Fibroblast of skin of right biceps (primary cell): ENCODE measurements around the gene LMX1B.

ENCODE experiments used
- DNase-seq: peaks from one replicate; pipeline ENCODE4 v3.0.0-alpha.2; 2013

LMX1B gene

DNA sequence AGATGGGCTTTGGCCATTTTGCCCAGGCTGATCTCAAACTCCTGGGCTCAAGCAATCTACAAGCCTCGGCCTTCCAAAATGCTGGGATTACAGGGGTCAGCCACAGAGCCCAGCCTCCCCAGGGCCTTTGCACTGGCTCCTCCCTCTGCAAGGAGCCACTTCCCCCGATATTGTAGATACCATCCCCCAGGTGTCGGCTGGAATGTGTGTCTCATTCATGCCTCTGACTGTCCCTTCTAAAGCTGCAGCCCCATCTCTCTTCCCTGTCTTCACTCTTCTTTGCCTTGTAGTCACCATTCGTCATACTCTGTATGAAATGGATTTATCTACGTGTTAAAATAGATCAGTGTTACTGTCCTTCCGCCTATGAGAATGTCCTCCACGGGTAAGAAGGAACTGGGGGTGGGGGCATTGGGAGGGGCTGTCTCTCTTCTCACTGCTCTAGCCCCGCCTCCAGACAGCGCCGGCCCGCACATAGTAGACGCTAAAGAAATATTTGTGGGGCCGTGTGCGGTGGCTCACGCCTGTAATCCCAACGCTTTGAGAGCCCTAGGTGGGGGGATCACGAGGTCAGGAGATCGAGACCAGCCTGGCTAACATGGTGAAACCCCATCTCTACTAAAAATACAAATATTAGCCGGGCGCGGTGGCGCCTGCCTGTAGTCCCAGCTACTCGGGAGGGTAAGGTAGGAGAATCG is 68.5 kb downstream of the LMX1B start:
- DNase-seq, result no peak

DNA sequence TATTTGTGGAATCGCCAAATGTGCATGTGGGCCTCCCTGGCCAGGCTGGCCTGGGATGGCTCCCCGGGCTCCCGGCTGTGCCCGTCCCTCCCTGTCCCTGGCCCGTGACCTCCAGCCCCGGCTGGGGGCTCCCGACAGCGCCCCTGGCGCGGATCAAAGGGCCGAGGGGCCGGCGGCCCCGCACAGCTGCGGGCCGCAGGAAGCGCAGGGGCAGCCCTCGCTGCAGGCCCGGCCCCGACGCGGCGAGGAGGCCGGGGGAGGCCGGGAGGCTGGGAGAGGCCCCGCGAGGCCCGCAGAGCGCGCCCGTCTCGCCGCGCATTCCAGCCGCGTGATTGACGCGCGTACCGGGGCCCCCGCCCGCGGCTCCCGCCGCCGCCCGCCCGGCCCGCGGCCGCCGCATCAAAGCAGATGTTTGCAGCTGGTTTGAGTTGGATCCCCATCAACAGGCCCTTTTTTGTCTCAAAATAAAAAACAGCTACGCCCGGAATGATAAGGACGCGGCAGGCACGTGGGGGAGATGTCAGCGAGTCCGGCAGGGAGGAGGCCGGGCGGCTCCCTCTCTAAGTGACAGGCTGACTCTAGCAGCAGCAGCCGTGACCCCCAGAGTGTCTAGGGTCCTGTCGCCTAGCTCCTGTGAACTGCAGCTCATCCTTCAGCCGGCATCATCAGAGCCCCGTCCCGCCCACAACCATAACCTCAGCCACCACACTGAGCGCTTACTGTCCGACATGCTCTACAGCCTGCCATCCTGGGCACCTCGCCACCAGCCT is 69.4 kb downstream of the LMX1B start:
- DNase-seq, result no peak

DNA sequence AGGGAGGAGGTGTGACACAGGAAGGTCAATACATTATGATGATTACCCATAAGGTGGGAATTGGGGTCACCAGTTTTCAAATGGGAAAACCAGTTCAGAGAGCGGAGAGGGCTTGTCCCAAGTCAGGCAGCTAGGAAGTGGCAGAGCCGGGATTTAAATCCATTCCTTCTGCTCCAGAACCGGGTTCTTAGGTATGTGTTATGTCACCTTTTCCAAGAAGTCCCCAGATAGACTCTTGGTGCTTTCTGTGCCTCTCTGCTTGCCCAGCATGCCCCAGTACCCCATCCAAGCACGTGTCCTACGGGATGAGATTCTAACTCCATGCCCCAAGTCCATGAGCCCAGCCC is 69.9 kb downstream of the LMX1B start:
- DNase-seq, result no peak

DNA sequence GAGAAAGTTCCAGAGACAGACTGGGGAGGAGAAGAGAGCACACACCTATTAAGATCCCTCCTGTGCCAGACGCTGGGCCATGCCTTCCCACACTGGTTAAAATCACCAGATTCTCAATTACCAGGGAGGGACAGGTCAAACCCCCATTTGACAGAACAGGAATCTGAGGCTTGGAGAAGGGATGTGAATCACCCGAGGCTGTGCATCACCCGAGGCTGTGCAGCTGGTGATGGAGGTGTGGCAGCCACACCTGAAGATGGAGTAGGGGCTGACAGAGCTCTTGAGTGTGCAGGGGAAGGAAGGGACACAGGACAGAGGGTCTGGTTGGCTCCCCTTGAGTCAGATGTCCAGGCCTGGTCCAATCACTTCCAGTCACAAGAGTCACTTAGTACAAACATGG is 70.6 kb downstream of the LMX1B start:
- no peak for DNase-seq

DNA sequence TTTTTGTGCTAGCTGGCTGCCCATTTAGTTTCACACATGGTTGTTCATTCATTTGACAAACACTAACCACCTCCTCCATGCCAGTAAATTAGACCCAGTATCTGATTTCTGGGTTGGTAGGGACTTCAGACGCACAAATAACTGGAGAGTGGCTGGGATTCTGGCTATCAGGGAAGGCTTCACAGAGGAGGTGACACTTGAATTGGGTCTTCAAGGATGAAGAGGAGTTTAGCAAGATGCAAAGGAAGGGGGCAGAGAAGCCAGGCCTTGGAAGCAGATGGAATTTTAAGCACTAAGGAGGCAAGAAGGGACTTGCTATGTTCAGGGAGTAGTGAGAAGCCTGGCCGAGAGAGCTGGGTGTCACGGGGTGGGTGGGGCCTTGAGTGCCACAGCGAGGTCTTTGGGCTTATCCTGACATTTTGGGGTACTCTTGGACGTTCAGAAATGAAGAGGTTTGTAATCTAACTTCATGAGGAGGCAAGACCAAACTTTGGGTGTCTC is 71.3 kb downstream of the LMX1B start:
- no peak for DNase-seq

DNA sequence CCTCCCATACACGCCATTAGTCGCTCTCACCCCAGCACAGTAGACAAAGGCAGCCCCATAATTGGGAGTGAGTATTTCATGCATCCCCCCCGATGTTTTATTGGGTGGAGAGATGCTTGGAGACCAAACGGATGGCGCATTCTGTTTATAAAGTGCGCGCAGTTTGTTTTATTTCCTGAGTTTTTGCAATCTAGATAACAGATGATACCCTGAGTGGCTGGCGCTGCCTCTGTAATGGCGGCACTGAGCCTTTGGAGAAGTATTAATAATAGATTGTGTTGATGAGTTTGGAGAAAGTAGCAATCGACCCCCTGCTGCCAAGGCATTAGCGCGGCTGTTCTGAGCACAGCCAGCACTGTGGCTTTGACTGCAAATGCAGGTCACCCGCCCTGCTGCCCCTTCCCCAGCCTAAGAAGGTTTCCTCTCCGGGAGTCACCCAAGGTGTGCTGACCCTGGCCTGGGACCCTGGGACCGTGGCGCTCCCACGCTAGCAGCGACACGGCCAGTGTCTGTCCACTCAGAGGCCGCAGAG is 74.3 kb downstream of the LMX1B start:
- no peak for DNase-seq

DNA sequence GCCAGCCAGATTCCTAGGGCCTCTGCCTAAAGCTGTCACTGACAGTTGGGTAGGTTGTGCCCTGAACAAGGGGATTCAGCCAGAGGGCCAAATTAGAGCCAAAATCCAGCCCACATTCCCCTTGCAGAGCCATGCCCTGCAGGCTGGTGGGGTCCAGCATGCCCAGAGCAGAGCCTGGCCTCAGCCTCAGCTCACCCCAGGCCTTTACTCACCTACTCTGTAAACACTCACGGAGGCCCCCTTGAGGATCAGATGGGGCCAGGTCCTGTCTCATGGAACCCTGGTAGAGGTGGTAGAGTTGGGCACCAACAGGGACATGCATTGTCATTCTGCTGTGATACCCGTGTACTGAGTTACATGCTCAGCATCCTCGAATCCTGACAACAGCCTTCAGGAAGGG is 74.9 kb downstream of the LMX1B start:
- no peak for DNase-seq

DNA sequence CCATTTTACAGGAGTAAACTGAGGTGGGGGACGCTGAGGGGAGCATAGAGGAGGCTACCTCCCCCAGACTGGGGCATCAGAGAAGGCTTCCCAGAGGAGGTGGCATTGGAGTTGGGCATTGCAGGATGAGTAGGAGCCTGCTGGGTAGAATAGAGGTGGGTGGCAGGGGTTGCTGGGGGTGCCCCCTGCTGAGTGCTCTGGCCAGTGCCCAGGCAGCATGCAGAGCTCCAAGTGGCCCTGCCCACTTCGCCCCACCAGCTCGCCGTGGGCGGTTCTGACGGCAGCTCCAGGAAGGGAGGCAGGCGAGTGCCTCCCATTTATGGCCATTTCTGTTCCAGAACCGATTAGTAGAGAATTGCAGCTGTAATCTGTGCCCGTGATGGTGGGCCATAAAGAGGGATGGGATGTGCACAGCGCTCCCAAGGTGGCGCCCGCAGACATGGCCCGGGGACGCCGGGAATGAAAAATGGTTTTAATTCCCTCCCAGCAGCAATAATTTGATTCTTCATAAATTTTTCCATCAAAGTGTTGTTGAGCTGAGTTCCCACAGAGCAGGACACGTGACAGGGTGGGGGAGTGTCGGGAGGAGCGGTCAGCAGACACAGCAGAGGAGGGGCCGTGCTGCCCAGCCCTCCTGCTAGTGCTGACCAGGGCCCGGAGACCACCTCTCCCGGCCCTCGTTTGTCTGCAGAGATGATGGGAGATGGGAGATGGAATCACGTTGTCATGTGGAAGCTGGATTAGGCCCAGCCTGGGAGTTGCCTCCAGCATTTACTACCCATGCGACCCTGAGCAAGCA is 75.5 kb downstream of the LMX1B start:
- DNase-seq, result no peak

DNA sequence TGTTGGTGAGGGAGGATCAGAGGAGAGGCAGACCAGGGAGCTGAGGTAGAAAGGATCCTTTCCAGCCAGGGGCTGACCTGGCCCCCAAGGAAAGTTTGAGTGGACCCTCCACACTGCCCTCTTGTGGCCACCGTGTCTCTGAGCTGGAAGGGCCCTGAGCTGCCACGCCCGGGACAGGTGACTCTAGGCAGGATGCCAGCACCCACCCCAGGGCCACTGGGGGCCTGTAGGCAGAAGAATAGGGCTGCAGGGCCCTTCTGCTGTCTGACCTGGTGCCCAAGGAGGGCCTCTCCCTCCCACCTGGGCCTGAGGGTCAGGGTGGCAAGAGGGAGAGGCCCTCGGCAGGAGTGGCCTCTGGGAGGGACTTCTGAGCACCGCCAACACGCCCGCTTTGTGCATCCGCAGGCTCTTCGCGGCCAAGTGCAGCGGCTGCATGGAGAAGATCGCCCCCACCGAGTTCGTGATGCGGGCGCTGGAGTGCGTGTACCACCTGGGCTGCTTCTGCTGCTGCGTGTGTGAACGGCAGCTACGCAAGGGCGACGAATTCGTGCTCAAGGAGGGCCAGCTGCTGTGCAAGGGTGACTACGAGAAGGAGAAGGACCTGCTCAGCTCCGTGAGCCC is 76.8 kb downstream of the LMX1B start:
- DNase-seq, result no peak

DNA sequence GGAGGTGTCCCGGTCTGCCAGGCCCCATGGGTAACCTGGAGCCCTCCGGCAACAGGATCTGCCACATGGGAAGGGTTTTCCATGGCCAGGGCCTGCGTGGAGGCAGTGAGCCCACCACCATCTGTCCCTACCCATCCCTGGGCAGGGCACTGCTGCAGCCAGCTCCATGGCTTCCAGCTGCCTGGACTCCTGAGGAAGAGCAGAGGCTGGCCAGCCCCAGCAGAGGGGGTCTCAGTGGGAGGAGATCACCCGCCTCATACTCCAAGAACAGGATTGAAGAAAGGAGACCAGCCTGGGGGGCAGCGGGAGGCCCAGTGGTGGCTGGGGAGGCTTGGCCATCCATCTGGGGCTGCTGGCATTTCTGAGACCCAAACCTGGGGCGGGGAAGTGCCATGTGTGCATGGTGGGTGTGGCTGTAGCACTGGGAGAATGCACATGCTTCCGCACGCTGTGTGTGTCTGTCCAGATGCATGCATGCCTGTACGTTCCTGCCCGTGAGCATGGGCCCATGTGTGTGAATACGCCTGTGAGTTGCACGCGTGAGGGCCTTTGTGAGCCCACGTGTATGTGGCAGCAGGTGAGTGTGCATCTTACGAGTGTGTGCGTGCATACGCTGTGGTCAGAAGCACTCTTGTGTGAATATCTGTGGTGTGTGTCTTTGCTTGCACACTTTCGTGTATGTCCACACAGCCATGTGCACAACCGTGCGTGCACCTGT is 78.5 kb downstream of the LMX1B start:
- DNase-seq, result no peak

DNA sequence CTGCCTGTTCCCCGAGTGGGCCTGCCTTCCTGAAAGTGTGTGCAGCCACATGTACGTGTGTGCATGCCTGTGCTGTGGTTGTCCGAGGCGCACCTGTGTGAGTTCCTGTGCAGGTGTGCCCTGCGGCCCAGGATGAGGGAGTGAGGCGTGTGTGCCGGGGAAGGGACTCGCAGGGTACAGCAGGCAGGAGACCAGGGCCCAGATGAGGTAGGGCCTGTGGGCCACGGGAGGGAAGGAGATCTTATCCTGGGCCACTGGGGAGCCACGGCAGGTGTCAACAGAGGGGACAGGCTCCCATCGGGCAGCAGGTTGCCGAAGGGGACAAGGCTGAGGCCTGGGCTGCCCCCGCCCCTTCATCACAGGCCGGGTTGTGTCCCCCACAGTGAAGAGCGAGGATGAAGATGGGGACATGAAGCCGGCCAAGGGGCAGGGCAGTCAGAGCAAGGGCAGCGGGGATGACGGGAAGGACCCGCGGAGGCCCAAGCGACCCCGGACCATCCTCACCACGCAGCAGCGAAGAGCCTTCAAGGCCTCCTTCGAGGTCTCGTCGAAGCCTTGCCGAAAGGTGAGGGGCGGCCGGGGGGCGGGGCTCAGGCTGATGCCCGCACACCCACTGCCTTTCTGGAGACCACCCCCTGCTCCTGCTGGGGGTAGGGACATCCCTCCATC is 79.2 kb downstream of the LMX1B start:
- DNase-seq, result no peak

DNA sequence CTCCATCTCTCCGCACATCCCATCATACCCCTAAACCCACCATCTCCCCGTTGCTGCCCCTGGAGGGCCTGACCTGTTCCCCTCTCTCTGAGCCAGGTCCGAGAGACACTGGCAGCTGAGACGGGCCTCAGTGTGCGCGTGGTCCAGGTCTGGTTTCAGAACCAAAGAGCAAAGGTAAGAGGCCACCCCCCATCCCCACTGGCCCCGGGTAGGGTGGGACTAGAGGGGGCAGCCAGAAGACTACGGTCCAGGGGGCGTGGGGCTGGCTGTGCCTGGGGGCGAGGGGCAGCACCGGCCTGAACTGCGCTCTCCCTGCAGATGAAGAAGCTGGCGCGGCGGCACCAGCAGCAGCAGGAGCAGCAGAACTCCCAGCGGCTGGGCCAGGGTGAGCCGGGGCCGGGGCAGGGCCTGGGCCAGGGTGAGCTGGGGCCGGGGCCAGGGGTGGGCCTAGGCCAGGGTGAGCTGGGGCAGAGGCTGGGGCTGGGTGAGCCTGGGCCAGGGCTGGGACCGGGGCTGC is 79.8 kb downstream of the LMX1B start:
- no peak for DNase-seq

DNA sequence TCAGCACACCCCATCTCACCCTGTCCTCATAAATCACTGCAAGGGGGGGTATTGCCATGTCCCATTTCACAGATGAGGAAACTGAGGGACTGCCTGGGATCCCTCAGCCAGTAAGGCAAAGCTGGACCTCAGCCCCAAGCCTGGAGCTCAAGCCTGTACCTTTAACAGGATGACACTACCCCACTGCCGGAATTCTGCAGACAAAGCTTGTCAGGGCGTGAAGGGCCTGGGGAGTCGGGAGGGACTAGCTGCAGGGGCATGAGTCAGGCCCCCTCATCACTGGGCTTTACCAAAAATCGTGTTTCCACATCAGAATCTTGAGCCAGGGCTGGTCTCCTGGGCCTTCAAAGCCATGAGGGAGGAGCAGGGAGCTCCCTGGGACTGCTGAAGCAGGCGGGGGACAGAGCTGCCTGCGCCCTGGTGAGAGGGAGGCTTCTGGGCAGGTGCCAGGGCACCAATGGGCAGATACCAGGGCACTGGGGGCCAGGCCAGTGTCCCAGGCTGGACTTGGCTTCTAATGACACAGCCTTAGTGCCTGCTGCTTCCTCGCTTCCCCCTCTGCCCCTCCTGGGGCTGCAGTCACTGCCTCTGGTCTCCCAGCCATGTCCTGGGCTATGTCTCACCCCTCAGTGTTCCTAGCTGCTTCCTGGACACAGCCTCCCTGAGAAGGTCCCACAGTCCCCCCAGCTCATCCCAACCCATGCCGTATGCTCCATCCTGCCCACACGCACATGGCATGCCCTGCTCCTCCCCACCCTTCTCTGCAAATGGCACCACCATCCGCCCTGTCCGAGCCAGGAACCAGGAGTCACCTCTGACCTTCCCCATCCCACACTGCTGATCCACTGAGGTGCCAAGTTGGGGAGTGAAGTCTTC is 80.7 kb downstream of the LMX1B start:
- no peak for DNase-seq

DNA sequence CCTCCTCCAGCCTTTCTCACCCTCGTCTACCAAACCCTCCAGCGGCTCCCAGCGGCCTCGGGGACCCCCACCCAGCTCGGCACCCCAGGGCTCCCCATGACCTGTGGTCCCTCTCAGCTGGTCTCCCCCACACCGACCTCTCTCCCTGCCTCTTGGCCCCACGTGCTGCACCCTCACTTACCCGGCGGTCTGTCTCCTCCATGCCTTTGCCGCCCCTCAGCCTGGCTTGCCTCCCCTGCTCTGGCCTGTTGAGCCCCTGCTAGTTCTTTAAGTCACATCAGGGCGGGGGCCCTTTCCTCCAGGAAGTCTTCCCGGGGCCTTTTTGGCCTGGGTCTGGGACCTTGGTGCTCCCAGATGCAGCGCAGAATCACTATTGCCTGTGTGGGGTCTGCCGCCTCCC is 81.5 kb downstream of the LMX1B start:
- no peak for DNase-seq

DNA sequence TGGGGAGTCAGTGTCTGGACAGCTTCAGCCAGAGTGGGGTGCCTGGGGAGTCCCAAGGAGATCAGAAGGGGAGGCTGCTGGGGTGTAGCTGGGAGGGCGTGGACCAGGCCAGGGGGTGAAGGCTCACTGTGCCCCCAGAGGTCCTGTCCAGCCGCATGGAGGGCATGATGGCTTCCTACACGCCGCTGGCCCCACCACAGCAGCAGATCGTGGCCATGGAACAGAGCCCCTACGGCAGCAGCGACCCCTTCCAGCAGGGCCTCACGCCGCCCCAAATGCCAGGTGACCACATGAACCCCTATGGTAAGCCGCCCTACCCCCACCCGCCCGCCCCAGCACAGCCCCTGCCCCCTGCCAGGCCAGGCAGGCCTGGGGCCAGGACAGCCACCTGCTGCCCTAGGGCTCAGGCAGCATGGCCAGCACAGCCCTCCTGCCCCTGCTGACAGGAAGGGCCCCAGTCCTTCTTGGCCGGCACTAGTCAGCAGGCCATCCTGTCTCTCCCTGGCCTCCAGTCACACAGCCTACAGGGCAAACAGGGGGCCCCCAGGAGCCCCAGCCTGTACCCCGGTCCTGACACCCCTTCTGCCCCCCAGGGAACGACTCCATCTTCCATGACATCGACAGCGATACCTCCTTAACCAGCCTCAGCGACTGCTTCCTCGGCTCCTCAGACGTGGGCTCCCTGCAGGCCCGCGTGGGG is 82.1 kb downstream of the LMX1B start:
- DNase-seq, result no peak

DNA sequence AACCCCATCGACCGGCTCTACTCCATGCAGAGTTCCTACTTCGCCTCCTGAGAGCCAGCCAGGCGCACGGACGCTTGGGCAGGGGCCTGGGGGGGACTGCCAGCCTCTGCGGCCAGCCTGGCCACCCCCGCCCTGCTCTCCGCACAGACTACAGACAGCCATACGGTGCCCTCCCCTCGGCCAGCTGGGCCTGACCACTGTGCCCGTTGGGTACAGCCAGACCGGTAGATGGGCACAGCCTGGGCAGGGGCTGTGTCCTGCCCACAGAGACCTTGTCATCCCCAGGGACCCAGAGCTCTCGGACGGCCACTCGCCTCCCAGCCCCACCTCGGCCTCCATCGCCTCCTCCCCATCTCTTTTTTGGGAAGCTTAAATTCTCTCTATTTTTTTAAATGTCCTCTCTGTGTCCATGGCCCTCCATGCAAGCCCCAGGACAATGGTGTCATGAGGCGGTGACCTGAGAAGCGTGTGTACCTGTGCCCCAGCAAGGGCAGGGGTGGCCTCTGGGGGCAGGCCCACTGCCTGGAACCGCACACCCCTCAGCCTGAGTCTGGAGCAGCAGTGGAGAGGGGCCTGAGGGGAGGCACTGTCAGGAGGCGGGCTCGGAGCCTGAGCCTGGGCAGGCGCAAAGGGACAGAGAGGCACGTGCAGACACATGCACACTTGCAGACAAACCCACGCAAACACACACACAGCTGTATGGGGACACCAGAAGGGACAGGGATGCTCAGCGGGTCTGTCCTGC is 82.8 kb downstream of the LMX1B start:
- DNase-seq, result no peak

DNA sequence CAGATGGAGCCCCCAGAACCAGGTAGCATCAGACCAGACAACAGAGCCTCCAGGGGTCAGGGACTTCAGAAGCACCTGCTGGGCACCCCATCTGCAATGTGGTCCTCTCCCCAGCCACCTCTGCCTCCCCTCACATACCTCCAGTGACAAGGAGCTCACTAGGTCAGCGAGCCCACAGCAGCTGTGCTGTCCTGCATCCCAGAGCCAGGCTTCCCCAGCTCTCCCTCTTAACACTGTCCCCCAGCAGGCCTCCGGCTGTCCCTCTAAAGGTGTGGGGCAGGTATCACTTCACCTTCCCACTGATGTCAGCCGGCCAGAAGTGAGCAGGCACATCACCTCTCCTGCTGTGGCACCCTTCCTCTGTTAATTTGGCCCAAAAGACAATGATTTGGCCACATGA is 83.6 kb downstream of the LMX1B start:
- DNase-seq, result no peak

DNA sequence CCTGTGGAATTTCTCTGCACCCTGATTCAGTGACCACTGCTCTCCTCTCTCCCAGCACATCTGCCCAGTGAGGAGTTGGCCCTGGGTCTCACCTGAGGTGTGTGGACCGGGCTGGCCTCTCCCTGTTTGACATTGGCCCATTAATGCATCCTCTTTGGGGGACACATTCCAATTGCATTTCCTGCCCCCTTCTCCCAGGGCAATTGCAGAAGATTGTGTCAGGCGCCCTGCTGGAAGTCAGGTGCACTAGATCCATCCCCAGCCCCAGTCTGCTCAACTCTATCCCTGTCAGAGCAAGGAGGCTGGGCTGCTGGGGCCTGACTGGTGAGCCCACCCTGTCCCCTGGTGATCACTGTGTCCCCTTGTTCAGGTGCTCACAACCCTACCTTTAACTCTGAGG is 84.5 kb downstream of the LMX1B start:
- no peak for DNase-seq

DNA sequence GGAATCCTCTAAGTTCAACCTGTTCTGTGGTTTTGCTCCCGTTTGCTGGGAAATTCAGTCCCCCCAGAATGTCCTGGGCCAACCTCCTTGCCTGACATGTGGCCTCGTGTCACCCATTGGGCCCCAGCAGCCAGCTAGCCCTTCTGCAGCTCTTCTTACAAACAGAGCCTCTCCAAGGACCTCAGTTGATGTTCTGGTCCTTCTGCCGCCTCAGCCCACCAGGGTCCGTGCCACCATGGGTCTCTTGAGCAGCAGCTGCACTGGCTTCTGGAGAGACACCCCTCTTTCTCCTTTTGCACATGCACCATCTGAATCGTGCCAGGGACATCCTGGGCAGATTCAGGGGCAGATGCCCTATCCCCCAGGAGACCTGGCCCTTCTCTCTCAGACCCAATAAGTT is 85.0 kb downstream of the LMX1B start:
- DNase-seq, result no peak
